Inflammatory macrophage treated with lipopolysaccharide for 4 hours (primary cell): ENCODE measurements around the gene VSIG10L.

ENCODE experiments used
- DNase-seq: peaks from one replicate; pipeline ENCODE4 v3.0.0-alpha.2; 2020

VSIG10L gene

DNA sequence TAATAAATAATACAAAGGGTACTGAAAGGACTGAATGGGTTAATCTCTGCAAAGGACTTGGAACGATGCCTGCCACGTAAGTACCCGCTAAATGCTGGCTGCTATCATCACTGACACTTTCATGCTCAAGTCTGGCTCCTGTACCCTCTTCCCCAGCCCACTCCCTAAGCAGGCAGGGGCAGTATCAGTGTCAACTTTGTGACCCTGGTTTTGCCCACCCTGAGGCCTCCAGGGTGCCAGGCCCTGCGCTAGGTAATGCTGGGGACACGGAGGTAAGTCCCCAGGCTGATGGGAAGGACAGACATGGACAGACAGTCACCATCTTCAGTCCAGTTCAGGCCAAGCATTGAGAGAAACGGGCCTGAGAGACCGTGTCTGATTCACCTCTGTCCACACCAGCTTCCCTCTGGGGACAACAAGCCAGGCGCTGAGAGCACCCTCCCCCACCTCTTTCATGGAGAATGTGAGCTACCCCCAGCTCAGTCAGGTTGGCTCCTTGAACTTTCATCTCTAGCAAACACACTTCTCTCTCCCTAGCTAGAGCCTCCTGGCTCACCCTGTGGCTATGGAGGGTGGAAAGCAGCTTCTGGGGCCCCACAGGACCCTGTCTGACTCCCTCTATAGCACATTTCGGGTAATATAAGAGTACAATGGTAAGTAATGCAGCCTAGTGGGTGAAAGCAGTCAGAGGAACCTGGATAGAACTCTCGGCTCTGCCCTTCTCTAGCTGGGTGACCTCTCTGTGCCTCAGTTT is 23.4 kb upstream of the VSIG10L start:
- peak; percentile 27 for DNase-seq

GRCh38 chr19:51364200-51365106 is 22.5 kb upstream of the VSIG10L start:
- DNase-seq: no peak

DNA sequence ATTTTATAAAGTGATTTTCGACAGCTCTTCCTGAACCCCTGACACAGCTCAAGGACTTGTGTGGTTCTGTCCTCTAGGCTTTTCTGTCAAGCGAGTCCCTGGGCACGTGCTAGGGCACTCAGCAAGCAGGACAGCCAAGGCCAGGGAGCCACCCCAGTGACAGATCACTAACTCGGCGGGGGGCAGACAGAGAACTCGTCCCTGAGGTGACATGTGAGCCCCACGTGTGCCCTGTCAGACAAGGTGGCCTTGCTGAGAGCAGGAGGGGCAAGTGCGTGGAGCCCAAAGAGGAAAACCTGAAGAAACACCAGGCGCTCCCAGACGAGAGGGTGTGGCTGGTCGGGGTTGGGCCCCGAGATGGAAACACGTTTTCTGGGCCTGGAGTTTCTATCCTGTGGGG is 19.3 kb upstream of the VSIG10L start:
- no peak for DNase-seq

GRCh38 chr19:51359294-51359693 is 17.4 kb upstream of the VSIG10L start:
- DNase-seq: no peak

- DNase-seq: no peak
Measured at GRCh38 chr19:51357952-51358351, 16.0 kb upstream of the VSIG10L start.

DNA sequence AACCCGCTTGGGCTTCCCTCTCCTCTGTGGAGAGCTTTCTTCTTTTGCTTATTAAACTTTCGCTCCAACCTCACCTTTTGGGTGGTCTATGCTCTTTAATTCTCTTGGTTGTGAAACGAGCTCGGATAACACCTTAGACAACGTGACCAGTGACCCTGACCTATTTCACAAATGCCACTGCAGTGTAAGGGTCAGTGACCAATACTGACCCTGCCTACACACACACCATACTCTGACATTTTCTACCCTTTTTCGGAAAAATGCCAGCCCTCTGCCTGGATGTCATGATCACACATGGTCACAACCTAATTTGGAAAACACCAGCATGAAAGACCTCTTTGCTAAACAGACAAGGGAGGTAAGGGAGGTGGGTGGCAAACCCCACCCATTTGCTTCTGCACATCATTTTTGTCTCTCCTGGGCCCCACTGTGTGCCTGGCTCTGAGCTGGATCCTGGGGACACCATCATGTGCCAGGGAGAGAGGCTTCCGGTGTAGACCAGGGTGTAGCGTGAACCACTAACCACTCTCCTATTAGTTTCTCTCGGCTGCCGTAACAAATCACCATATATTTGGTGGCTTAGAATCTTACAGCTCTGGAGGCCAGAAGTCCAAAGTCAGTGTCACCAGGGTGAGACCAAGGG is 14.3 kb upstream of the VSIG10L start:
- DNase-seq: no peak

DNA sequence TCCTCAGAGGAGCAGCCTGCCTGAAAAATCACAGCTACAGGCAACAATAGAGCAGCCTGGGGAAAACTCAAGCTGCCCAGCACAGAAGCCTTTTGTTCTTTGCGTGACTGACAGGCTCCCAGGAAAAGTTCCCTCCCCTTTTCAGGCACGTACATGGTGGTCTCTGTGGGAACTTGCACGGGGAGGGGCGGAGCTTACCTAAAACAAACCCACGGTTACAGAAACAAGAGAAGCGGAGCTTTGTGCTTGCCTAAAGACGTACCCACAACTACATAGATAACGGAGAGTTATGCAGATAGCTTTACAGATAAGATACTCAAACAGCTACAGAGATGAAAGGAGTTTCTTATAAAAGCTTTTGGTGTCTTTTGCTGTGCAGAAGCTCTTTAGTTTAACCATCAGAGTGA is 12.8 kb upstream of the VSIG10L start:
- DNase-seq: no peak

- no peak for DNase-seq
Measured at GRCh38 chr19:51354103-51354741, 12.3 kb upstream of the VSIG10L start.

DNA sequence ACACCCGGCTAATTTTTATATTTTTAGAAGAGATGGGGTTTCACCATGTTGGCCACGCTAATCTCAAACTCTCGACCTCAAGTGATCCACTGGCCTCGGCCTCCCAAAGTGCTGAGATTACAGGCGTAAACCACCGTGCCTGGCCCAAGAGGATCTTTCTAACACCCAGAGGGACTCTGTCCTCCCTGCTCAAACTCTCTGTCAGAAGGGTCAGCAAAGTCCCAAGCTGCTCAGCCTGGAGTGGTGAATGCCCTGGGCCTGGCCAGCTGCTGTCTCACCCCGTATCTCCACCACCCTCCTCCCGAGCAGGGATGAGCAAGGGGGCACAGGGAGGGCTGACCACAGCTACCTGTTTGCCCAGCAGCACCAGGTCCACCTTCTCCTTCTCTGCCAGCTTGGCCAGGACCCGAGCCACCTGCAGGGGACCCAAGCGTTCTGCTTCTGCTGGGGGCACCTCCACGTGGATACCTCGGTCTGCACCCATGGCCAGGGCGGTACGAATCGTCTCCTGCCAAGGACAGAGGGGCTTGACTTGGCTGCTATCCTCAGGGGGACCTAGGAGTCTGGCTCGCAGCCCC is 10.9 kb upstream of the VSIG10L start:
- no peak for DNase-seq

DNA sequence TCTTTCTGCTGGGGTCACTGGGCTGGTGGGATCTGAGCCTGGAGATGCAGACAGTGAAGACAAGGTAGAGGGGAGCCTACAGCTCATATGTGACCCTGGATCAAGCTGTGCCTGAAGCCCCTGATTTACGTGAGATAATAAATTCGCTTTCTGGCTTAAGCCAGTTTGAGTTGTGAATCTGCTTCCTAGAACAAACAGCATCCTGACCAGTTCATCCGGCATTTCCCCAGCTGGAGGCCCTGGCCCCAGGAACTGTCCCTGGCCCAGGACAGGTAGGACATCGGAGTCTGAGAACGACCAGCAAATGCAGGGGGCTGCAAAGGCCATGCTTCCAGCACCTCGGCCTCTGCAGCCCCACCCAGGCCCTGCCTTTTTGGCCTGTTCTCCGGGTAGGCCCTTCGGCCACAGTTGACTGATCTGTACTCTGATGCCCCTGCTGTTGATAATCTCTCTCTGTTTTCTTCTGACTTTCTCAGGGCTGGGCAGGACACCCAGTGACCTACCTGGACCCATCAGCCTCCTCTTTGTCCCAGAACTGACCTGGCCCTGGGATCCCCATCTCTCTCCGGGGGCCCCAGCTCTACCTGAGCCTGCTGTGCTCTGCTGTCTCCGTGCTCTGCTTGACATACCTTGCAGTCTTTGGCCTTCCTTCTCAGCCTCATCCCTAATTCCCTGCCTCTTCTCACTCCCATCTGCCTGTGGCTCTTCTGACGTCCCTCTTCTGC is 9.5 kb upstream of the VSIG10L start:
- no peak for DNase-seq

- no peak for DNase-seq
Measured at GRCh38 chr19:51347209-51347928, 5.4 kb upstream of the VSIG10L start.

DNA sequence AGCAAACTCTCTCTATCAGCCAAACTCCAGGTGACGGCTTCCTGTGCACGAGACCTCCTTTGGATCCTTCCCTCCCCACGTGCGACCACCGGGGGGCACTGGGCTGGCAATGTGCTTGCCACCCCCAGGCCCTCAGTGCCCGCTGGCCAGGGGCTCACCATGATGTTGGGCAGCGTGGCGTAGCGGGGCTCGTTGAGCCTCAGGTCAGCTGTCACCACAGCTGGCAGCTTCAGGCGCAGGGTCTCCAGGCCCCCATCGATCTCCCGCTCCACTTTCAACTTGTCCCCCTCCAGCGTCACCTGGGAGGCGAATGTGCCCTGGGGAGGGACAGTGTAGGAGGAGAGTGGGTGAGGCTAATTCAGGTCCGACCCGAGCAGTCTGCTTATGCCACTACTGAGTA is 4.8 kb upstream of the VSIG10L start:
- DNase-seq: no peak

- no peak for DNase-seq
Measured at GRCh38 chr19:51345076-51345620, 3.2 kb upstream of the VSIG10L start.

DNA sequence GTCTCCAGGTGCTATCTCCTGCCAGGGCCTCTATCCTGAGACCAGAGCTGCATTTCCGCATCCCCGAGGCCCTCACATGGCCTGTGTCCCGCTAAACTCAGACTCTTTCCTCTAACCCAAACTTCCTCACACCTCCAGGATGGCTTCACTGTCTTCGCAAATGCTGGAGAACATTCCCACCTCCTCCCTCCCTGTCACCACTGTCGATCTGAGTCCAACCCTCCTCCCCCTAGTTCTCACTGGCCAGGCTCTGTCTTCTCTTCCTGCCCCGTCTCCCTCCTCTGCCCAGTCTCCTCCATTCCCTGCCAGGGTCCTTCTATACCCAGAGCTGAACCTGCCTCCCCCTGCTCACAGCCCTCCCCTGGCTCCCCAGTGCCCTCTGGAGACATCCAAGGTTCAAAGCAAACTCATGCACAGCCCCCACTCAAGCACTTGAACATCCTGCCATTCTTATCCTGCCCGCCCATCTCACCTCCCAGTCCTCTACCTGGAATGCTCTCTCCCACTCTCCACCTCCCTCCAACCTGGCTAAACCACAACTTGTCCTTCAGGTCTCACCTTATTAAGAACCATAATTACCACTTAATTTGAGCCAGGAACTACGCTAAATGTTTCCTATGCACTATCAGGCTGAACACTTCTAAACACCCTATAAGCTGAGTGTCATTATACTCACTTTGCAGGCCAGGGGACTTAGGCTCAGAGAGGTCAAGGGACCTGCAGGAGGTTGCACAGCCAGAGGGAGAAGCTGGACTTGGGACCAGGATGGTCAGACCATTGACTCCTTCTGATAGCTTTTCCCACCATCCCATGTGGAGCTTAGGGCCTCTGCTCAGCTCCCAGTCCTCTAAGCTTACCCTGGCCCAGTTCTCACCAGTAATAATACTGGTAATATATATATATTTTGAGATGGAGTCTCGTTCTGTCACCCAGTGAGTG is 961 bp upstream of the VSIG10L start:
- DNase-seq: no peak

GRCh38 chr19:51341066-51341465 is 873 bp downstream of the VSIG10L start:
- no peak for DNase-seq

DNA sequence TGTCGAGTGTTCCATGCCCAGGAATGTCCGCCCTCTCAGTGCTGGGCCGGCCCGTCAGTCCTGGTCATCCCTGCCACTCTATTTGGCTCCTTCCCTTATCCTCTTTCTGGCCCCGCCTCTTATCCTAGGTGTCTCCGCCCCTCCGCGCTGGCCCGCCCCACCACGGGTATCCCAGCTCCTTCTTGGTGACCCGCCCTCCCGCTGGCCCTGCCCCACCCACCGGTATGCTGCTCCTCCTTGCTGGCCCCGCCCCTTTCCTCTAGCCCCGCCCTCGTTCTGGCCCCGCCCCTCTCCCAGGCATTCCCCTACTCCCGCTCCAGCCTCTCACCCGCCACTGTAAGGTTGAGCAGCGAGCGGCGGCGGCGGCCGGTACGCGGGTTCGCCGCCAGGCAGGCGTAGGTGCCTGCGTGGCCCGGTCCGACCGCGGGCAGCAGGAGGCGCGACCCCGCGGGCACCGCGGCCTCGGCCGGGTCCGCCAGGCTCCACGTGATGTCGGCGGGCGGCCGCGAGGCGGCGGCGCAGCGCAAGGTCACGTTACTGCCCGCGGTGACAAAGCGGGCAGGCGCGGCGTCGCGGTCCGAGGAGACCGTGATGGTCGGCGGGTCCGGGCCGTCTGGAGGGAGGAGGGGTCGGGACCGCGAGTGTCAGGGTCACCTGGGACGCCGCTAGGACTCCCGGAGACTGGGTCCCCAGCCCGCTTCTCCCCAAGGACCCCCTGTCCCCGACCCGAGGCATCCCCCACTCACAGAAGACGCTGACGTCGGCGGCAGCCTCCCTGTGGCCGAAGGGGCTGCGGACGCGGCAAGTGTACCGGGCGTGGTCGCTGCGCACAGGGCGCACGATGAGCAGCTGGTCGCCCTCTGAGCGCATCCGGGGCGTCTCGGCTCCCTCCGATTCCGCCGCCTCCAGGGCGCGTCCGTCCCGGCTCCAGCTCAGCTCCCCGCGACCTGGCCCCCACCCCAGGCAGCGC is 2.0 kb downstream of the VSIG10L start:
- peak; percentile 99 for DNase-seq

- no peak for DNase-seq
Measured at GRCh38 chr19:51339313-51339686, 2.6 kb downstream of the VSIG10L start.

DNA sequence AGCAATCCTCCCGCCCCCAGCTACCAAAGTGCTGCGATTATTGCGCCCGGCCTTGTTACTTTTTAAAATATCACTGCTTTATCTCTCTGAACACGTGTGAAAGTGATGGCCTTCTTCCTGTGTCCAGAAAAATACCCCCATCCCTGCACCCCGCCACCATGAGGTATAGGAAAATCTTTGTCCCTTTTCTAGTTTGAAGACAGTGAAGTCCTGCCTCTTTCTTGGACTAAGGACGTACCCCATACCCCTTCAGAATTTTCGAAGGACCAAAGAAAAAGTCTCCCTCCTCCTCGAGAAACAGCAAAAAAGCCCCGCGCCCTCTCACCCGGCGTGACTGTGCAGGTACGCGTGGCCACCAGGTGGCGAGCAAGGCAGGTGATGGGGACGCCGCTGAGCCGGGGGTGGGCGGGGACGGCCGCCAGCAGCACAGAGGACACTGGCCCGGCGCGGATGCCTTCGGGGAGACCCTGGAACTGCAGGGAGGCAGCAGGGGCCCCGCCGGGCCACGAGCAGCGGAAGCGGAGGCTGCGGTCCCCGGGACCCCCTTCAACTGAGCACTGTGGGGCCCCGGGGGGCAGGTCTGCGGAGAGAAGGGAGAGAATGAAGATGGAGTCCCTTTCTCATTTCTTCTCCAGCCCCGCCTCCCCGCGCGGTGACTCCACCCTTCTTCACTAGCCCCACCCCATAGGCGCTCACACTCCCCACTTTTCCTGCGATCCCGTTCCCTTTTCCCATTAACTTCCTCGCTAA is 3.2 kb downstream of the VSIG10L start:
- peak; percentile 79 for DNase-seq
